Activated CD8-positive, alpha-beta T cell treated with anti-CD3 and anti-CD28 coated beads for 36 hours (primary cell): ENCODE measurements around the gene CEP295NL. TPM values are rescaled to one million over a fixed set of nuclear protein-coding genes. Genes with fewer than 3 reads are reported as not detected.

ENCODE experiments used
- ATAC-seq: fragments of 200-7000 bp; cut with Tn5 transposase; one replicate; pipeline ENCODE4 v1.10.0; 2021; ENCODE audit warnings: mild to moderate bottlenecking, moderate library complexity
- CTCF ChIA-PET: fragments of 350-600 bp; sonication (Branson Sonifier 250); formaldehyde crosslinking; loops from one replicate; lab custom pipeline; 2021; ENCODE audit warnings: antibody characterized with exemption; lab: Charles Lee
- POLR2A ChIA-PET: fragments of 350-600 bp; sonication (Branson Sonifier 250); formaldehyde crosslinking; loops from one replicate; lab custom pipeline; 2021; ENCODE audit warnings: antibody characterized with exemption; lab: Charles Lee
- DNase-seq: peaks from one replicate; pipeline ENCODE4 v3.0.0-alpha.2; 2020
- H3K27ac Mint-ChIP-seq: one replicate; pipeline ENCODE4 v1.8.0; 2021; ENCODE audit warnings: mild to moderate bottlenecking, mixed read lengths
- H3K27me3 Mint-ChIP-seq: one replicate; pipeline ENCODE4 v1.8.0; 2021; ENCODE audit warnings: mixed read lengths
- H3K36me3 Mint-ChIP-seq: one replicate; pipeline ENCODE4 v1.8.0; 2021; ENCODE audit warnings: low read depth, mixed read lengths
- H3K4me1 Mint-ChIP-seq: one replicate; pipeline ENCODE4 v1.8.0; 2021; ENCODE audit warnings: low read depth, mixed read lengths
- H3K4me3 Mint-ChIP-seq: one replicate; pipeline ENCODE4 v1.8.0; 2021; ENCODE audit warnings: mild to moderate bottlenecking, moderate library complexity, mixed read lengths
- H3K9me3 Mint-ChIP-seq: one replicate; pipeline ENCODE4 v1.8.0; 2021; ENCODE audit warnings: mixed read lengths
- intact Hi-C: fragments of 100-400 bp; cut with micrococcal nuclease; formaldehyde crosslinking; loops from one replicate; pipeline ENCODE4 v1.10.0; 2022
- total RNA-seq, 2 experiments: library from RNA; stranded (reverse); gene quantifications; one replicate each; pipeline ENCODE4 v1.2.3, GENCODE V29; 2021
- TF ChIP-seq, protein P1 (sequence below): fragments of 200-600 bp; IDR thresholded peaks from one replicate; pipeline ENCODE4 v1.8.0; 2022; ENCODE audit warnings: antibody characterized with exemption, mild to moderate bottlenecking

CEP295NL gene
- total RNA-seq, 2 experiments from 2014 or later: 0.18 TPM; not detected in 1

DNA sequence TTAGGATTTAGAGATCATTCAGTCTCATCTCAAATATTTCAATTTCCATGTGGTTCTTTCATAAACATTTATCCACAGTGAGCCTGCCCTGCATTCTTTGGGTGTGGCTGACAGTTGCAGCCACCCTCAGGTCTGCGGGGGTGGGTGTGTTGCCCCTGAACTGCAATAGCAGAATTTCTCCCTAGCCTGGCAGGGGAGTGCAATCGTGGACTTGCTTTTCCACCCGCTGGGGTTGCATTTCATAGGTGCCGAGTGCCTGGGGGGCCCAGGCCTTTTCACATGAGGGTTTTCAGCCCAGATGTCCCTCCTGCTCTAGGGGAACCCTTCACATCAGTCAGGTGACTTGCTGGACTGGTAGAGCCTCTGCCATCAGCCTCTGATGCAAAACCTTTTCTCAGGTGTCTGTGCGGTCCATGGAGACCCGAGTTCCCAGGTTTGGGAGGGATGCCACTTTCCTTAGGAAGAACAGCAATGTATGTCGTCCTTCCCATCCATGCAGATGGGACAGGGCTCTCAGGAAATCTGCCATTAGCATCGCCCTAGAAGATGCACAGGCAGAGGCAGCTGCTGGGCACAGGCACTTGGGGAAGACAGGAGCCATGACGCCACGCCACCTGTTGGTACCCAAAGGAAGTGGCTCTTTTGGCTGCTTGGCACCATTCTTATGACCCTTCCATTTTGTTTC, 60.0 kb downstream of the CEP295NL start:
- Mint-ChIP-seq H3K36me3 (peaks cover 15% of the 10 kb centered on the region), H3K4me3 (no peak overlapping the region), H3K27me3 (no peaks in the 10 kb centered on the region), H3K27ac (no peak overlapping the region), H3K9me3 (no peaks in the 10 kb centered on the region), H3K4me1 (peaks cover 27% of the 10 kb centered on the region)
- DNase-seq (peak; percentile 77), ATAC-seq (no peak)
- ChIA-PET CTCF (interaction anchor here (0.7 to 1.8 kb wide), 6 partner anchors 10 to 129 kb away, joined by 3 to 7 read pairs (median 3); no protein-coding TSS in a partner anchor), POLR2A (interaction anchor here (0.6 to 1.3 kb wide), 2 partner anchors 21 to 134 kb away, joined by 3 to 4 read pairs; no protein-coding TSS in a partner anchor)
- intact Hi-C loops: loop anchor here (5.0 kb wide), 1 partner anchor 36 kb away; no protein-coding TSS in a partner anchor
- TF ChIP-seq, protein P1, sequence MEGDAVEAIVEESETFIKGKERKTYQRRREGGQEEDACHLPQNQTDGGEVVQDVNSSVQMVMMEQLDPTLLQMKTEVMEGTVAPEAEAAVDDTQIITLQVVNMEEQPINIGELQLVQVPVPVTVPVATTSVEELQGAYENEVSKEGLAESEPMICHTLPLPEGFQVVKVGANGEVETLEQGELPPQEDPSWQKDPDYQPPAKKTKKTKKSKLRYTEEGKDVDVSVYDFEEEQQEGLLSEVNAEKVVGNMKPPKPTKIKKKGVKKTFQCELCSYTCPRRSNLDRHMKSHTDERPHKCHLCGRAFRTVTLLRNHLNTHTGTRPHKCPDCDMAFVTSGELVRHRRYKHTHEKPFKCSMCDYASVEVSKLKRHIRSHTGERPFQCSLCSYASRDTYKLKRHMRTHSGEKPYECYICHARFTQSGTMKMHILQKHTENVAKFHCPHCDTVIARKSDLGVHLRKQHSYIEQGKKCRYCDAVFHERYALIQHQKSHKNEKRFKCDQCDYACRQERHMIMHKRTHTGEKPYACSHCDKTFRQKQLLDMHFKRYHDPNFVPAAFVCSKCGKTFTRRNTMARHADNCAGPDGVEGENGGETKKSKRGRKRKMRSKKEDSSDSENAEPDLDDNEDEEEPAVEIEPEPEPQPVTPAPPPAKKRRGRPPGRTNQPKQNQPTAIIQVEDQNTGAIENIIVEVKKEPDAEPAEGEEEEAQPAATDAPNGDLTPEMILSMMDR: peak; percentile 81

DNA sequence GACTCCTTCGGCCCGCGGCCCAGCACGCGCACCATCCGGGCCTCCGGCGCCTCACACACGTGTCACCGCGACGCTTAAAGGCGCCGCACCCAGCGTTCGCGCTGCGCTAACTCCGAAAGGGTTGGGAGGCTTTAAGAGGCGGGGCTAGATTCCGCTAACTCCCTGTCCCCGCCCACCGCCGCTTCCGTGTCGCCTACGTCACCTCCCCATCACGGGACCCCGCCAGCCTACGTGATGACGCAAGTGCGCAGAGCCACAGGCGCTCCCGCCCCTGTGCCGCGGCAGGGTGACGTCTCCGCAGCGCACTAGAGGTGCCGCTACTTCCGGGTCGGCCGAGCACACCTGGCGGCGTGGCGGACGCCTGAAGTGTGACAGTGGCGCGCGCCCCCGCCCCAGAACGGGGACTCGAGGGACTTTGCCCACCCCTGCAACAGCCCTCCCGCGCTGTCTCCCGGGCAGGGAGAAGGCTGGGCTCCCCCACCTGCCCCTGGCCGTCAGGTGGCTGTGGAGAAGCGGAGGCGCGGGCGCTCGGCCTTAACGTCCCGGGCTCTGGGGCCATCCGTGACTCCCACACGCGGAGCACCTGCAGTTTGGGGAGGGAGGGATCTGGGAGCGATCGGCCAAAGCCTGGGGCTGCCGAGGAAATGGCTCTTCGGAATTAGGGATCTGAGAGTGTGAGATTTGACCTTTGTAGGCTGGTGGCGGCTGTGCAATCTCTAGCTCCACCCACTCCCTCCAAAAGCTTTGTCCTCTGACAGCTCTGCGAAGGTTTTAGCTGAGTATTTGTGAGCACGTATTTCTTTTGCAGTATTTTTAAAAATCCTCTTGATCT, 62.0 kb downstream of the CEP295NL start, which contains the start of gene USP36:
TSS of gene USP36 (minus strand) at position 35 of the 832 bp plus-strand sequence. CDS start 4,451 bp downstream, outside the sequence.
- CTCF ChIA-PET: interaction anchor here (1.4 kb wide), 1 partner anchor 25 kb away, joined by 4 read pairs; no protein-coding TSS in a partner anchor
- no peaks in the 10 kb centered on the region for H3K9me3 Mint-ChIP-seq
- TF ChIP-seq, protein P1: no peak

More for the DNA sequence above, 62.0 kb downstream of the CEP295NL start, which contains the start of gene USP36:
- ATAC-seq (peak; percentile 88), DNase-seq (peak; percentile 100)
- POLR2A ChIA-PET: interaction anchor here (0.9 to 1.2 kb wide), 6 partner anchors 14 to 131 kb away, joined by 3 to 7 read pairs (median 4); no protein-coding TSS in a partner anchor
- H3K36me3 Mint-ChIP-seq: peaks cover 31% of the 10 kb centered on the region
- H3K4me3 Mint-ChIP-seq: peak within 1 kb of the TSS; percentile 87
- H3K27me3 Mint-ChIP-seq: no peaks in the 10 kb centered on the region
- H3K4me1 Mint-ChIP-seq: peaks cover 33% of the 10 kb centered on the region
- H3K27ac Mint-ChIP-seq: peak within 1 kb of the TSS; percentile 95
- intact Hi-C loops: loop anchor here (5.0 kb wide), 1 partner anchor 34 kb away; no protein-coding TSS in a partner anchor

Other genes with a start within 250 kb of the CEP295NL start
- gene CYTH1, start 120.9 kb downstream of the CEP295NL start, total RNA-seq: 10 to 100 TPM; 95.1 to 96.0 TPM
- 10 to 100 TPM; 86.3 to 93.2 TPM for gene USP36, start 62.4 kb downstream of the CEP295NL start, total RNA-seq
- 1 to 10 TPM; 2.4 to 2.5 TPM for gene TIMP2, start 22.2 kb upstream of the CEP295NL start, total RNA-seq
- gene LGALS3BP, start 76.7 kb upstream of the CEP295NL start, total RNA-seq: 10 to 100 TPM; 41.4 to 50.8 TPM
- 10 to 100 TPM; 41.4 to 48.2 TPM for gene CANT1, start 106.6 kb upstream of the CEP295NL start, total RNA-seq
- gene C1QTNF1, start 121.0 kb upstream of the CEP295NL start, total RNA-seq: under 1 TPM; 0.13 to 0.14 TPM
- 10 to 100 TPM; 41.3 to 41.8 TPM for gene ENGASE, start 171.6 kb upstream of the CEP295NL start, total RNA-seq